Pulmonary artery endothelial cell (primary cell): ENCODE results near the gene F7. TPM values are rescaled to one million over a fixed set of nuclear protein-coding genes. Genes with fewer than 3 reads are reported as not detected.

Experiments
- DNase-seq: peaks from one replicate; pipeline ENCODE4 v3.0.0-alpha.2; 2011; ENCODE audit warnings: low read depth, low spot score
- total RNA-seq: library from RNA; depleted of rRNA; stranded (reverse); fragments of >200 nt; gene quantifications from 2 replicates; pipeline ENCODE4 v1.2.3, GENCODE V29; 2014

The F7 gene
- total RNA-seq, 1 donor from 2014 or later = not detected

- no peak for DNase-seq
Observed at GRCh38 chr13:113117911-113118260, 12.3 kb downstream of the F7 start.

GRCh38 chr13:113118261-113119021 lies 12.8 kb downstream of the F7 start:
- no peak for DNase-seq

GRCh38 chr13:113119166-113119821 lies 13.7 kb downstream of the F7 start:
- no peak for DNase-seq

GRCh38 chr13:113119822-113120189 lies 14.2 kb downstream of the F7 start:
- no peak for DNase-seq

GRCh38 chr13:113120300-113121182 lies 14.9 kb downstream of the F7 start:
- DNase-seq = no peak

GRCh38 chr13:113121183-113121927 lies 15.8 kb downstream of the F7 start:
- DNase-seq = no peak

- DNase-seq = no peak
Observed at GRCh38 chr13:113121928-113122471, 16.4 kb downstream of the F7 start.

GRCh38 chr13:113122550-113123225 lies 17.1 kb downstream of the F7 start, which contains the start of gene F10:
Gene F10, plus strand, starts transcription at chr13:113122799. Its CDS starts 57 bp downstream, at chr13:113122856.
- DNase-seq = no peak

- no peak for DNase-seq
Observed at GRCh38 chr13:113123226-113124201, 17.9 kb downstream of the F7 start.

- no peak for DNase-seq
Observed at GRCh38 chr13:113124211-113124970, 18.8 kb downstream of the F7 start.

- no peak for DNase-seq
Observed at GRCh38 chr13:113125506-113126264, 20.1 kb downstream of the F7 start.

- no peak for DNase-seq
Observed at GRCh38 chr13:113126265-113127150, 20.9 kb downstream of the F7 start.

GRCh38 chr13:113129480-113129879 lies 23.9 kb downstream of the F7 start:
- DNase-seq = no peak

- no peak for DNase-seq
Observed at GRCh38 chr13:113129921-113130750, 24.5 kb downstream of the F7 start.

GRCh38 chr13:113135281-113135760 lies 29.7 kb downstream of the F7 start:
- no peak for DNase-seq
